GM12878 (cell line): ENCODE measurements around the gene ADGRD1. TPM values are rescaled to one million over a fixed set of nuclear protein-coding genes. Genes with fewer than 3 reads are reported as not detected.

ENCODE experiments used
- CBX3 ChIP-seq: fragments of 200-600 bp; sonication (generic); IDR thresholded peaks from 2 replicates; pipeline ENCODE4 v1.6.1; 2016; ENCODE audit warnings: low read depth, borderline replicate concordance
- CHD1 ChIP-seq: IDR thresholded peaks from 2 replicates; pipeline ENCODE4 v1.6.1; 2012; ENCODE audit warnings: low read depth, low read length, improper control_type of control experiment
- EGR1 ChIP-seq, 2 experiments: IDR thresholded peaks; 1 replicate in 1 of 2; 2 replicates in 1 of 2; pipeline ENCODE4 v1.6.1; 2011 to 2012; ENCODE audit warnings: low read depth in 2 of 2, low read length in 2 of 2, borderline replicate concordance in 1 of 2, mild to moderate bottlenecking in 1 of 2, moderate library complexity in 1 of 2
- ETV6 ChIP-seq, 2 experiments: fragments of 450-650 bp in 1 of 2; IDR thresholded peaks in 1 of 2; conservative IDR thresholded peaks in 1 of 2; 2 replicates each; pipeline ENCODE4 v1.6.1; 2014; ENCODE audit warnings: antibody characterized with exemption in 1 of 2, borderline replicate concordance in 1 of 2, low read depth in 1 of 2, mild to moderate bottlenecking in 1 of 2, moderate library complexity in 1 of 2
- GATAD2B ChIP-seq: fragments of 450-650 bp; conservative IDR thresholded peaks from 2 replicates; pipeline ENCODE4 v1.6.1; 2017; ENCODE audit warnings: low read depth, mild to moderate bottlenecking, moderate library complexity
- IKZF2 ChIP-seq, 2 experiments: fragments of 450-650 bp; IDR thresholded peaks; 2 replicates each; pipeline ENCODE4 v1.6.1; 2017; ENCODE audit warnings: mild to moderate bottlenecking in 2 of 2, moderate library complexity in 2 of 2
- KDM1A ChIP-seq: fragments of 200-600 bp; sonication (generic); IDR thresholded peaks from 2 replicates; pipeline ENCODE4 v1.6.1; 2016; ENCODE audit warnings: borderline replicate concordance
- MEF2A ChIP-seq: IDR thresholded peaks from 2 replicates; pipeline ENCODE4 v1.6.1; 2011; ENCODE audit warnings: low read depth, mild to moderate bottlenecking, low read length, moderate library complexity; ENCODE audit not compliant: insufficient read depth
- REST ChIP-seq: IDR thresholded peaks from 2 replicates; pipeline ENCODE4 v1.6.1; 2012; ENCODE audit warnings: mild to moderate bottlenecking, low read depth, low read length
- SIN3A ChIP-seq: IDR thresholded peaks from 2 replicates; pipeline ENCODE4 v1.6.1; 2012; ENCODE audit warnings: low read depth, low read length, improper control_type of control experiment
- SMAD5 ChIP-seq: IDR thresholded peaks from 2 replicates; pipeline ENCODE4 v1.6.1; 2016; ENCODE audit warnings: antibody characterized with exemption, low read depth
- SP1 ChIP-seq: IDR thresholded peaks from one replicate; pipeline ENCODE4 v1.6.1; 2011; ENCODE audit warnings: low read depth, low read length
- SREBF1 ChIP-seq: IDR thresholded peaks from 2 replicates; pipeline ENCODE4 v1.6.1; 2012; ENCODE audit warnings: mild to moderate bottlenecking, low read length
- TAF1 ChIP-seq: IDR thresholded peaks from 2 replicates; pipeline ENCODE4 v1.6.1; 2011; ENCODE audit warnings: mild to moderate bottlenecking, low read depth, low read length, borderline replicate concordance
- ZBTB40 ChIP-seq: fragments of 450-650 bp; IDR thresholded peaks from 2 replicates; pipeline ENCODE4 v1.6.1; 2016; ENCODE audit warnings: mild to moderate bottlenecking, moderate library complexity, borderline replicate concordance
- ZNF687 ChIP-seq: fragments of 450-650 bp; IDR thresholded peaks from 2 replicates; pipeline ENCODE4 v1.6.1; 2017; ENCODE audit warnings: mild to moderate bottlenecking, moderate library complexity
- polyA plus RNA-seq, 11 experiments: library from polyadenylated mRNA; depleted of rRNA in 4 of 11; unstranded in 6 of 11; stranded (reverse) in 5 of 11; fragments of >200 nt; fragmentation: Nextera tagmentation in 4 of 11; fragmentation: Illumina TruSeq in 1 of 11; extraction: Ambion mirVana in 4 of 11; extraction: Trizol in 1 of 11; gene quantifications; 1 replicate in 1 of 11; 2 replicates in 10 of 11; pipeline versions ENCODE4 v1.2.1 to v1.2.3, GENCODE V29; 2011 to 2016; ENCODE audit warnings: inconsistent platforms in 2 of 11, missing spikeins in 2 of 11, low read depth in 1 of 11
- total RNA-seq, 4 experiments: library from RNA; depleted of rRNA in 3 of 4; stranded (reverse); fragments of >200 nt in 3 of 4; fragmentation: Illumina TruSeq in 1 of 4; extraction: Trizol in 1 of 4; gene quantifications; 2 replicates each; pipeline versions ENCODE4 v1.2.1 to v1.2.3, GENCODE V29; 2013 to 2021

Gene ADGRD1
- total and polyA plus RNA-seq, 10 of the 15 experiments (the other 5 are each of a cell fraction or from before 2014, with no cell fraction given): 0.15 to 12.7 (median 1.2) TPM

- TF ChIP-seq ZNF687 (0 out of 2 replicates have a peak, but pooled peaks have one; percentile 25), KDM1A (no peak), SMAD5 (no peak), ZBTB40 (no peak), EGR1 (IDR thresholded peaks at IDR 0.05; ENCODE audit: borderline replicate concordance in 1 of 2, low read depth in 2 of 2, low read length in 2 of 2) (no peak), SIN3A (no peak), REST (no peak), SREBF1 (no peak), ETV6 (conservative IDR thresholded peaks at IDR 0.05 in 1 of 2, IDR thresholded peaks at IDR 0.05 in 1 of 2; ENCODE audit: borderline replicate concordance in 1 of 2, low read depth in 1 of 2) (no peak), MEF2A (no peak), TAF1 (no peak), CHD1 (no peak), IKZF2 (IDR thresholded peaks at IDR 0.05) (peak; percentile 74 to 79; a peak in 2 of 4 replicates), SP1 (no peak), GATAD2B (peak; percentile 68; the same call in 1 of the 2 replicates), CBX3 (no peak)
Measured at GRCh38 chr12:130970165-130970907, 16.6 kb downstream of the ADGRD1 start (continued).
